ENCODE results near the gene CSGALNACT2. TPM values are rescaled to one million over a fixed set of nuclear protein-coding genes. Genes with fewer than 3 reads are reported as not detected.
"Not testable (repeated sequence)": the region's sequence is repeated elsewhere in the genome, so short reads cannot be mapped to it uniquely, and the experiment has no call there.

CSGALNACT2 gene
- total and polyA plus RNA-seq, 2 of the 13 experiments (the other 11 are each of a cell fraction or from before 2014, with no cell fraction given): 3.3 to 7.1 TPM

DNA sequence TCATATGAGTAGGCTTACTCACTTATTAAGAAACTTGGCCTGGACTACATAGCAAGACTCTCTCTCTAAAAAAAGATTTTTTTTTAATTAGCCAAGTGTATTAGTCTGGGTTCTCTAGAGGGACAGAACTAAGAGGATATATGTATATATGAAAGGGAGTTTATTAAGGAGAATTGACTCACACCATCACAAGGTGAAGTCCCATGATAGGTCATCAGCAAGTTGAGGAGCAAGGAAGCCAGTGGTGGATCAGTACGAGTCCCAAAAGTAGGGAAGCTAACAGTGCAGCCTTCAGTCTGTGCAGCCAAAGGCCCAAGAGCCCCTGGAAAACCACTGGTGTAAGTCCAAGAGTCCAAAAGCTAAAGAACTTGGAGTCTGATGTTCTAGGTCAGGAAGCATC, 7.7 kb downstream of the CSGALNACT2 start:
- H3K27ac ChIP-seq (ENCODE audit: extremely low read length, insufficient read depth, low read length); FAIRE-seq; in situ Hi-C loops (cut with HindIII; ENCODE audit: extremely low pct_ligation_motif_present, low pct_unique_long_range_greater_than_20kb); DNase-seq (ENCODE audit: low spot score); POLR2A ChIA-PET; H3K9ac ChIP-seq (ENCODE audit: insufficient read depth, low read depth, low read length); H3K36me3 ChIP-seq (replicated peaks in 1 of 2; ENCODE audit: control insufficient read depth in 1 of 2, insufficient read depth in 2 of 2, low read length in 2 of 2); H3K4me3 ChIP-seq (replicated peaks in 1 of 3; ENCODE audit: insufficient read depth in 1 of 3, low read depth in 2 of 3, low read length in 3 of 3); H3K9me3 ChIP-seq (ENCODE audit: low read length); CTCF ChIA-PET (ENCODE audit: low intra/inter-chr PET ratio, low total read pairs); H2AFZ ChIP-seq (ENCODE audit: low read length); ATAC-seq; intact Hi-C loops (cut with micrococcal nuclease; ENCODE audit: unreplicated experiment); BruUV-seq (replicated peaks); H3K4me2 ChIP-seq (ENCODE audit: low read depth, low read length); H3K27me3 ChIP-seq (ENCODE audit: control insufficient read depth in 1 of 2, insufficient read depth in 2 of 2, low read length in 2 of 2); H4K20me1 ChIP-seq (ENCODE audit: insufficient read depth, low read length): not testable (repeated sequence)
- Histone ChIP-seq H3K79me2 (ENCODE audit: insufficient read depth, low read length) (peaks cover 23% of the 10 kb centered on the region), H3K4me1 (ENCODE audit: insufficient read depth, low read length) (peaks cover 10% of the 10 kb centered on the region)
- 100% methylated on average over 1 of the region's 1 CpG for WGBS (ENCODE audit: low lambda C conversion rate)

DNA sequence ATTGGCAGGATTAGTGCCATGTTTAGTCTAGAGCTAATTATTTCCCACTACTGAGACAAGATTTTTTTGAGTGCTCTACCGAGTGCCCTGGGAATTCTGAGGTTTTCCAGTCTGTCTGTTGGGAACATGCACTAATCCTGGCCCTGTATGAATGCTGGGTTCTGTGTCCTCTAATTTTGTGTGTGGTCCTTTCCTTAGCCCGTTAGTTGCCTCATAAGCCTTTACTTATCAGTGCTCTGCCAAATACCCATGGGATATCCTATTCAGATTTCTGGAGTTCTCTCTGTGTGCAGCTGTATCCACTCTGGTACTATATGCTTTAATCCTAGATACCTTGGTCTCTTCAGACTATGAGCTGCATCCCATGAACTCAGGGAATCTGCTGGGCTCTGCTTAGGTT, 13.1 kb downstream of the CSGALNACT2 start:
- Histone ChIP-seq H3K4me1 (ENCODE audit: insufficient read depth, low read length) (peaks cover 9% of the 10 kb centered on the region), H3K79me2 (ENCODE audit: insufficient read depth, low read length) (peaks cover 11% of the 10 kb centered on the region), H3K9ac (ENCODE audit: insufficient read depth, low read depth, low read length) (no peak overlapping the region), H2AFZ (ENCODE audit: low read length) (no peak overlapping the region), H3K4me2 (ENCODE audit: low read depth, low read length) (no peak overlapping the region), H3K4me3 (replicated peaks in 1 of 3; ENCODE audit: insufficient read depth in 1 of 3, low read depth in 2 of 3, low read length in 3 of 3) (no peak overlapping the region), H3K9me3 (ENCODE audit: low read length) (peaks cover 10% of the 10 kb centered on the region; the same call in 1 of the 2 replicates), H3K27me3 (ENCODE audit: control insufficient read depth in 1 of 2, insufficient read depth in 2 of 2, low read length in 2 of 2) (no peaks in the 10 kb centered on the region), H4K20me1 (ENCODE audit: insufficient read depth, low read length) (0 out of 2 replicates have a peak, but pooled peaks cover 2% of the 10 kb centered on the region), H3K27ac (ENCODE audit: extremely low read length, insufficient read depth, low read length) (no peak overlapping the region), H3K36me3 (replicated peaks in 1 of 2; ENCODE audit: control insufficient read depth in 1 of 2, insufficient read depth in 2 of 2, low read length in 2 of 2) (no peaks in the 10 kb centered on the region)
- WGBS (ENCODE audit: low lambda C conversion rate): 87% methylated on average over 2 of the region's 2 CpGs
- no TSS peak for BruUV-seq (replicated peaks)
- intact Hi-C loops (cut with micrococcal nuclease; ENCODE audit: unreplicated experiment) (no loop called here), in situ Hi-C loops (cut with HindIII; ENCODE audit: extremely low pct_ligation_motif_present, low pct_unique_long_range_greater_than_20kb) (no loop called here)
- FAIRE-seq (no peak), ATAC-seq (no peak), DNase-seq (ENCODE audit: low spot score) (no peak)
- TF ChIP-seq CBX1 (IDR thresholded peaks at IDR 0.05; ENCODE audit: low read depth) (no peak), TCF7 (IDR thresholded peaks at IDR 0.05; ENCODE audit: low read depth) (no peak), RARG (CRISPR knock-in tag; IDR thresholded peaks at IDR 0.05; ENCODE audit: low read depth) (no peak), HNRNPUL1 (IDR thresholded peaks at IDR 0.05; ENCODE audit: low read depth, low read length) (no peak), MXI1 (IDR thresholded peaks at IDR 0.05; ENCODE audit: borderline replicate concordance, low read depth, low read length) (no peak), JARID2 (CRISPR knock-in tag; IDR thresholded peaks at IDR 0.05; ENCODE audit: insufficient replicate concordance) (no peak), ZNF605 (CRISPR knock-in tag; IDR thresholded peaks at IDR 0.05) (no peak), FIP1L1 (IDR thresholded peaks at IDR 0.05; ENCODE audit: borderline replicate concordance, insufficient read depth, low read depth, low read length) (no peak), NRL (CRISPR knock-in tag; IDR thresholded peaks at IDR 0.05; ENCODE audit: borderline replicate concordance) (no peak), ZNF430 (CRISPR knock-in tag; IDR thresholded peaks at IDR 0.05) (no peak), AGO2 (optimal IDR thresholded peaks at IDR 0.05; ENCODE audit: low read depth, low read length) (no peak)
- TF ChIP-seq, protein P1, sequence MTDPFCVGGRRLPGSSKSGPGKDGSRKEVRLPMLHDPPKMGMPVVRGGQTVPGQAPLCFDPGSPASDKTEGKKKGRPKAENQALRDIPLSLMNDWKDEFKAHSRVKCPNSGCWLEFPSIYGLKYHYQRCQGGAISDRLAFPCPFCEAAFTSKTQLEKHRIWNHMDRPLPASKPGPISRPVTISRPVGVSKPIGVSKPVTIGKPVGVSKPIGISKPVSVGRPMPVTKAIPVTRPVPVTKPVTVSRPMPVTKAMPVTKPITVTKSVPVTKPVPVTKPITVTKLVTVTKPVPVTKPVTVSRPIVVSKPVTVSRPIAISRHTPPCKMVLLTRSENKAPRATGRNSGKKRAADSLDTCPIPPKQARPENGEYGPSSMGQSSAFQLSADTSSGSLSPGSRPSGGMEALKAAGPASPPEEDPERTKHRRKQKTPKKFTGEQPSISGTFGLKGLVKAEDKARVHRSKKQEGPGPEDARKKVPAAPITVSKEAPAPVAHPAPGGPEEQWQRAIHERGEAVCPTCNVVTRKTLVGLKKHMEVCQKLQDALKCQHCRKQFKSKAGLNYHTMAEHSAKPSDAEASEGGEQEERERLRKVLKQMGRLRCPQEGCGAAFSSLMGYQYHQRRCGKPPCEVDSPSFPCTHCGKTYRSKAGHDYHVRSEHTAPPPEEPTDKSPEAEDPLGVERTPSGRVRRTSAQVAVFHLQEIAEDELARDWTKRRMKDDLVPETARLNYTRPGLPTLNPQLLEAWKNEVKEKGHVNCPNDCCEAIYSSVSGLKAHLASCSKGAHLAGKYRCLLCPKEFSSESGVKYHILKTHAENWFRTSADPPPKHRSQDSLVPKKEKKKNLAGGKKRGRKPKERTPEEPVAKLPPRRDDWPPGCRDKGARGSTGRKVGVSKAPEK (CRISPR knock-in tag; IDR thresholded peaks at IDR 0.05; ENCODE audit: borderline replicate concordance): no peak
- TF ChIP-seq, protein P2, sequence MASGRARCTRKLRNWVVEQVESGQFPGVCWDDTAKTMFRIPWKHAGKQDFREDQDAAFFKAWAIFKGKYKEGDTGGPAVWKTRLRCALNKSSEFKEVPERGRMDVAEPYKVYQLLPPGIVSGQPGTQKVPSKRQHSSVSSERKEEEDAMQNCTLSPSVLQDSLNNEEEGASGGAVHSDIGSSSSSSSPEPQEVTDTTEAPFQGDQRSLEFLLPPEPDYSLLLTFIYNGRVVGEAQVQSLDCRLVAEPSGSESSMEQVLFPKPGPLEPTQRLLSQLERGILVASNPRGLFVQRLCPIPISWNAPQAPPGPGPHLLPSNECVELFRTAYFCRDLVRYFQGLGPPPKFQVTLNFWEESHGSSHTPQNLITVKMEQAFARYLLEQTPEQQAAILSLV (CRISPR knock-in tag; IDR thresholded peaks at IDR 0.05; ENCODE audit: borderline replicate concordance): no peak
- TF ChIP-seq, protein P3, sequence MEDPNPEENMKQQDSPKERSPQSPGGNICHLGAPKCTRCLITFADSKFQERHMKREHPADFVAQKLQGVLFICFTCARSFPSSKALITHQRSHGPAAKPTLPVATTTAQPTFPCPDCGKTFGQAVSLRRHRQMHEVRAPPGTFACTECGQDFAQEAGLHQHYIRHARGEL (CRISPR knock-in tag; IDR thresholded peaks at IDR 0.05): no peak
- CTCF ChIA-PET (ENCODE audit: low intra/inter-chr PET ratio, low total read pairs): no interaction called here
- POLR2A ChIA-PET: no interaction called here

Data from HepG2 (cell line).